ENCODE results near the gene OSBPL2.

The OSBPL2 gene

GRCh38 chr20:62201173-62202082 lies 36.9 kb upstream of the OSBPL2 start:
- H3K4me2 ChIP-seq (ENCODE audit: insufficient read depth, low read length): no peak overlapping the region
- H3K9me3 ChIP-seq (ENCODE audit: insufficient read depth, low read length, severe bottlenecking): no peaks in the 10 kb centered on the region
- H2AFZ ChIP-seq (ENCODE audit: low read depth, low read length): no peak overlapping the region
- ATAC-seq (ENCODE audit: insufficient read depth, low read depth) (no peak), DNase-seq (no peak)
- peaks cover 25% of the 10 kb centered on the region for H4K20me1 ChIP-seq (ENCODE audit: insufficient read depth, low read length)
- H3K4me3 ChIP-seq (ENCODE audit: low read depth in 1 of 2, low read length in 2 of 2): no peak overlapping the region
- H3K4me1 ChIP-seq (ENCODE audit: insufficient read depth, low read length): no peaks in the 10 kb centered on the region
- H3K79me2 ChIP-seq (ENCODE audit: insufficient read depth, low read length): no peaks in the 10 kb centered on the region
- H3K9ac ChIP-seq (ENCODE audit: low read depth, low read length): no peak overlapping the region
- TF ChIP-seq CTCF (IDR thresholded peaks at IDR 0.05; ENCODE audit: borderline replicate concordance, extremely low read depth, low read length, poor library complexity, severe bottlenecking) (no peak), EZH2 (IDR thresholded peaks at IDR 0.05; ENCODE audit: borderline replicate concordance, low read depth, low read length, severe bottlenecking) (no peak)
- H3K27me3 ChIP-seq (ENCODE audit: insufficient read depth, low read length, poor library complexity): no peaks in the 10 kb centered on the region
- H3K27ac ChIP-seq (ENCODE audit: low read length): no peak overlapping the region
- H3K36me3 ChIP-seq (ENCODE audit: insufficient read depth, low read length): peaks cover 64% of the 10 kb centered on the region

- Histone ChIP-seq H2AFZ (ENCODE audit: low read depth, low read length) (no peak overlapping the region), H3K4me3 (ENCODE audit: low read depth in 1 of 2, low read length in 2 of 2) (no peak overlapping the region), H4K20me1 (ENCODE audit: insufficient read depth, low read length) (peaks cover 26% of the 10 kb centered on the region), H3K9ac (ENCODE audit: low read depth, low read length) (no peak overlapping the region), H3K36me3 (ENCODE audit: insufficient read depth, low read length) (peaks cover 62% of the 10 kb centered on the region), H3K27me3 (ENCODE audit: insufficient read depth, low read length, poor library complexity) (no peaks in the 10 kb centered on the region), H3K27ac (ENCODE audit: low read length) (no peak overlapping the region), H3K4me1 (ENCODE audit: insufficient read depth, low read length) (no peaks in the 10 kb centered on the region), H3K9me3 (ENCODE audit: insufficient read depth, low read length, severe bottlenecking) (no peaks in the 10 kb centered on the region), H3K4me2 (ENCODE audit: insufficient read depth, low read length) (no peak overlapping the region), H3K79me2 (ENCODE audit: insufficient read depth, low read length) (no peaks in the 10 kb centered on the region)
- ATAC-seq (ENCODE audit: insufficient read depth, low read depth) (no peak), DNase-seq (no peak)
- TF ChIP-seq CTCF (IDR thresholded peaks at IDR 0.05; ENCODE audit: borderline replicate concordance, extremely low read depth, low read length, poor library complexity, severe bottlenecking) (no peak), EZH2 (IDR thresholded peaks at IDR 0.05; ENCODE audit: borderline replicate concordance, low read depth, low read length, severe bottlenecking) (no peak)
Measured at GRCh38 chr20:62202083-62202395, 36.3 kb upstream of the OSBPL2 start.

GRCh38 chr20:62202676-62203377 lies 35.5 kb upstream of the OSBPL2 start:
- H3K9me3 ChIP-seq (ENCODE audit: insufficient read depth, low read length, severe bottlenecking): no peaks in the 10 kb centered on the region
- no peak overlapping the region for H3K4me2 ChIP-seq (ENCODE audit: insufficient read depth, low read length)
- ATAC-seq (ENCODE audit: insufficient read depth, low read depth): no peak
- H3K36me3 ChIP-seq (ENCODE audit: insufficient read depth, low read length): peaks cover 55% of the 10 kb centered on the region
- H3K4me1 ChIP-seq (ENCODE audit: insufficient read depth, low read length): no peaks in the 10 kb centered on the region
- H3K9ac ChIP-seq (ENCODE audit: low read depth, low read length): no peak overlapping the region
- TF ChIP-seq CTCF (IDR thresholded peaks at IDR 0.05; ENCODE audit: borderline replicate concordance, extremely low read depth, low read length, poor library complexity, severe bottlenecking) (no peak), EZH2 (IDR thresholded peaks at IDR 0.05; ENCODE audit: borderline replicate concordance, low read depth, low read length, severe bottlenecking) (no peak)
- H4K20me1 ChIP-seq (ENCODE audit: insufficient read depth, low read length): peaks cover 28% of the 10 kb centered on the region
- H2AFZ ChIP-seq (ENCODE audit: low read depth, low read length): no peak overlapping the region
- no peaks in the 10 kb centered on the region for H3K27me3 ChIP-seq (ENCODE audit: insufficient read depth, low read length, poor library complexity)
- no peak for DNase-seq
- no peak overlapping the region for H3K4me3 ChIP-seq (ENCODE audit: low read depth in 1 of 2, low read length in 2 of 2)
- H3K79me2 ChIP-seq (ENCODE audit: insufficient read depth, low read length): no peaks in the 10 kb centered on the region
- no peak overlapping the region for H3K27ac ChIP-seq (ENCODE audit: low read length)

Data from DND-41 (cell line).